ENCODE results near the gene TUG1.

GRCh38 chr22:30978304-30978962 lies 9.4 kb downstream of the TUG1 start:
- TF ChIP-seq CTCF (IDR thresholded peaks at IDR 0.05 in 4 of 5, conservative IDR thresholded peaks at IDR 0.05 in 1 of 5): no peak
- no peak for TF ChIP-seq POLR2A (IDR thresholded peaks at IDR 0.05)

Measured in gastrocnemius medialis (tissue), 4 donors.